ENCODE results near the gene TEDC1.

Gene TEDC1

DNA sequence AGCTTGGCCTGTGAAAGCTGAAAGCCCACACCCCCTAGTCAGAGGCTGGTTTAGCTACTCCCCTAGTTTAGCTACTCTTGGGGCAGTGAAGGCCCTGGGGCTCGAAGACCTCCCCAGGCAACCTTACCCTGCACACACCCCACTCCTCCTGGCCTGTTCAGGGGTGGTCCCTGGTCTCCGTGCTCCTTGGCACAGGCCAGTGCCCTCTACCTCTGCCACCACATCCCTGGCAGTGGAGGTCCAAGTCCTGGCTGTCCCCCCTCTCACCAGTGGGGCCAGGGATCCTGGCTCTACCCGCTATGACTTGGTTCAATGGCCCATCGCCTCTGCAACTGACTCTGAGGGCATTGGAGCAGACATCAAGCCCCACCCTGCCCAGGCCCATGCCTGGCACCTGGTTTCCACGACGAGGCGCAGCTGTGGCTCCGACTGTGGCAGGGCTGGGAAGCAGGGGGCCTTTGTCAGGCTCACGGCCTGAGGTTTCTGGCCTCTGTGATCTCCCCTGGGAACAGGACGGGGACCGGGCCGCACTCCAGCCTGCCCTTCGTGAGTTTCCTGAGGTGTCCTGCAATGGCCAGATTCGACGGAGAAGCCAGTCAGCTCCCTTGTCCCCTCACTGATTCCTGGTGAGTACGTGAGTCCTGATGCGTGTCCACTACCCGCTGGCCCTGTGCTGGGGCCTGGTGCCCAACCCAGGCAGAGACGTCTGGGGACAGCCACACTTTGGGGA lies 41.0 kb downstream of the TEDC1 start:
- TF ChIP-seq NFIC (IDR thresholded peaks at IDR 0.05) (no peak), TCF12 (IDR thresholded peaks at IDR 0.05; ENCODE audit: low read depth) (no peak), CEBPB (IDR thresholded peaks at IDR 0.05) (no peak), TAF1 (IDR thresholded peaks at IDR 0.05; ENCODE audit: low read depth) (no peak), YY1 (IDR thresholded peaks at IDR 0.05; ENCODE audit: low read depth) (no peak), TEAD4 (IDR thresholded peaks at IDR 0.05) (no peak)
- TF ChIP-seq, protein P1, sequence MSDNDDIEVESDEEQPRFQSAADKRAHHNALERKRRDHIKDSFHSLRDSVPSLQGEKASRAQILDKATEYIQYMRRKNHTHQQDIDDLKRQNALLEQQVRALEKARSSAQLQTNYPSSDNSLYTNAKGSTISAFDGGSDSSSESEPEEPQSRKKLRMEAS (IDR thresholded peaks at IDR 0.05) = no peak

DNA sequence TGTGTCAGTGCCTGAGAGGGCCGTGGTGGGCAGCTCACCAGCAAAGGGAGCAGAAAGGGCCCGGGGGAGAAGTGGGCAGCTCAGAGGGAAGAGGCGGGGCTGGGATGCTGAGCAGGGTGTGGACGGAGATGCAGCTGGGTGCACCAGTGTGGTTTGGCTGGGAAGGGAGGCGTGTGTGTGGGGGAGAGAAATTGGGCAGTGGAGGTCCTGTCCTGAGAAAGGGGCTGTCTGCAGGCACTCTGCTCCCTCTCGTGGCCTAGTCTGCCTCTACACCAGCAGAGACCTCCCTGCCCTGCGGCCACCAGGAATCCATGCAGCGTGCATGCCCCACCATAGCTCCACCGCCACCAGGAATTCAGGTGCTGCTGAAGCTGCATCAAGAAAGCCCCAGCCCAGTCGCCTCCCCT lies 41.7 kb downstream of the TEDC1 start:
- TF ChIP-seq YY1 (IDR thresholded peaks at IDR 0.05; ENCODE audit: low read depth) (no peak), ZBTB7A (IDR thresholded peaks at IDR 0.05; ENCODE audit: low read depth) (no peak), RAD21 (IDR thresholded peaks at IDR 0.05; ENCODE audit: low read depth) (peak; percentile 42)

DNA sequence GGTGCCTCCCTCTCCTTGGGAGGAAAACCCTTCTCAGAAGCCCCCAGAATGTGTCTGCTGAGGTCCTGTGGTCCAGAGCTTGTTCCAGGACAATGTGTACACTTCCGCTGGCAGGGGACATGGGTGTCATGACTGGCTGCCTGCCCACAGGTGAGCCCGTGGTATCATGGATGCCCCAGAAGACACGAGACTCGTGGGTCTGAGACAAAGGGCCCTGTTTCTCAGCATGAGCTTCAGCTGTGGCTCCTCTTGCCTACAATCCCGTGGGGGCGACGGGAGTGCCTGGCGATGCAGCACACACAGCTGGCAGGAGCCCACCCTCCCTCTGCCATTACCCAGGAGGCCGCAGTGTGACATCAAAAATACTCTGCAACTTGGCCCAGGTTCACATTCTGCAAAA lies 42.3 kb downstream of the TEDC1 start:
- TF ChIP-seq EGR1 (IDR thresholded peaks at IDR 0.05) = no peak

DNA sequence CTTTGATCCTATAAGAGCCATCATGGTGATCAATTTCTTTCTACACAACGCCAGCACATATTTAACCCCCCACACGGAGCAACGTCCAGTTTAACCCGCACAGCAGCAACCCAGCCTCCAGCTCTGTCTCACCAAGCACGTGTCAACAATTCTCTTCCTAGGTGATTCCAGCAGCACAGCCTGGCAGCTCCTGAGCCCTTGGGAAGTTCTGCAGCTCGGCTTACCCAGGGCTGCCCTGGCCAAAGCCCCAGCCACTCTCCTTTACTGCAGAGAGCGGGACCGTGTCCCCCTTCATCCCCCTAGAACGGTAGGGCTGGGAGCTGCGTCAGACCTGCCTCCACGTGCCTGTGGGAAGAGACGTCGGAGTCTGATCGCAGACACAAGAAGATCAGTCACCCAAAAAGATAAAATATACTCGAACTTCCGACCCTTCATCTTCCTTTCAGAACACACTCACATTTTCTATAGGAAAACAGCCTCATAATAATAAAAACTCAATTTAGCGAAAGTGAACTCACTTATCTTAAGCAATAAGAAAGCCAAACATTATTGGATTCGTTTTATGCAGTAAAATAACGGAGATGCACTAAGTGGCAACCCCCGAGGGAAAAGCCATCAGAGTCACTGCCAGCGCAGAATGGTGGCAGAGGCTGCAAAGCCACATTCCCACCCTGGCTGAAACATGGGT lies 42.9 kb downstream of the TEDC1 start:
- TF ChIP-seq, protein P2, sequence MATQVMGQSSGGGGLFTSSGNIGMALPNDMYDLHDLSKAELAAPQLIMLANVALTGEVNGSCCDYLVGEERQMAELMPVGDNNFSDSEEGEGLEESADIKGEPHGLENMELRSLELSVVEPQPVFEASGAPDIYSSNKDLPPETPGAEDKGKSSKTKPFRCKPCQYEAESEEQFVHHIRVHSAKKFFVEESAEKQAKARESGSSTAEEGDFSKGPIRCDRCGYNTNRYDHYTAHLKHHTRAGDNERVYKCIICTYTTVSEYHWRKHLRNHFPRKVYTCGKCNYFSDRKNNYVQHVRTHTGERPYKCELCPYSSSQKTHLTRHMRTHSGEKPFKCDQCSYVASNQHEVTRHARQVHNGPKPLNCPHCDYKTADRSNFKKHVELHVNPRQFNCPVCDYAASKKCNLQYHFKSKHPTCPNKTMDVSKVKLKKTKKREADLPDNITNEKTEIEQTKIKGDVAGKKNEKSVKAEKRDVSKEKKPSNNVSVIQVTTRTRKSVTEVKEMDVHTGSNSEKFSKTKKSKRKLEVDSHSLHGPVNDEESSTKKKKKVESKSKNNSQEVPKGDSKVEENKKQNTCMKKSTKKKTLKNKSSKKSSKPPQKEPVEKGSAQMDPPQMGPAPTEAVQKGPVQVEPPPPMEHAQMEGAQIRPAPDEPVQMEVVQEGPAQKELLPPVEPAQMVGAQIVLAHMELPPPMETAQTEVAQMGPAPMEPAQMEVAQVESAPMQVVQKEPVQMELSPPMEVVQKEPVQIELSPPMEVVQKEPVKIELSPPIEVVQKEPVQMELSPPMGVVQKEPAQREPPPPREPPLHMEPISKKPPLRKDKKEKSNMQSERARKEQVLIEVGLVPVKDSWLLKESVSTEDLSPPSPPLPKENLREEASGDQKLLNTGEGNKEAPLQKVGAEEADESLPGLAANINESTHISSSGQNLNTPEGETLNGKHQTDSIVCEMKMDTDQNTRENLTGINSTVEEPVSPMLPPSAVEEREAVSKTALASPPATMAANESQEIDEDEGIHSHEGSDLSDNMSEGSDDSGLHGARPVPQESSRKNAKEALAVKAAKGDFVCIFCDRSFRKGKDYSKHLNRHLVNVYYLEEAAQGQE (IDR thresholded peaks at IDR 0.05; ENCODE audit: low read depth) = no peak
- no peak for TF ChIP-seq TAF1 (IDR thresholded peaks at IDR 0.05; ENCODE audit: low read depth)
- TF ChIP-seq TEAD4 (IDR thresholded peaks at IDR 0.05) = no peak
- TF ChIP-seq, protein P3, sequence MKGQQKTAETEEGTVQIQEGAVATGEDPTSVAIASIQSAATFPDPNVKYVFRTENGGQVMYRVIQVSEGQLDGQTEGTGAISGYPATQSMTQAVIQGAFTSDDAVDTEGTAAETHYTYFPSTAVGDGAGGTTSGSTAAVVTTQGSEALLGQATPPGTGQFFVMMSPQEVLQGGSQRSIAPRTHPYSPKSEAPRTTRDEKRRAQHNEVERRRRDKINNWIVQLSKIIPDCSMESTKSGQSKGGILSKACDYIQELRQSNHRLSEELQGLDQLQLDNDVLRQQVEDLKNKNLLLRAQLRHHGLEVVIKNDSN (IDR thresholded peaks at IDR 0.05) = no peak
- no peak for TF ChIP-seq YY1 (IDR thresholded peaks at IDR 0.05; ENCODE audit: low read depth)
- TF ChIP-seq NFIC (IDR thresholded peaks at IDR 0.05) = no peak
- TF ChIP-seq TCF12 (IDR thresholded peaks at IDR 0.05; ENCODE audit: low read depth) = no peak
- TF ChIP-seq EP300 (IDR thresholded peaks at IDR 0.05; ENCODE audit: borderline replicate concordance) = no peak
- no peak for TF ChIP-seq CEBPB (IDR thresholded peaks at IDR 0.05)
- no peak for TF ChIP-seq ZBTB7A (IDR thresholded peaks at IDR 0.05; ENCODE audit: low read depth)
- no peak for TF ChIP-seq EGR1 (IDR thresholded peaks at IDR 0.05)
- TF ChIP-seq RAD21 (IDR thresholded peaks at IDR 0.05; ENCODE audit: low read depth) = no peak
- TF ChIP-seq FOXM1 (IDR thresholded peaks at IDR 0.05; ENCODE audit: borderline replicate concordance, low read depth) = no peak

DNA sequence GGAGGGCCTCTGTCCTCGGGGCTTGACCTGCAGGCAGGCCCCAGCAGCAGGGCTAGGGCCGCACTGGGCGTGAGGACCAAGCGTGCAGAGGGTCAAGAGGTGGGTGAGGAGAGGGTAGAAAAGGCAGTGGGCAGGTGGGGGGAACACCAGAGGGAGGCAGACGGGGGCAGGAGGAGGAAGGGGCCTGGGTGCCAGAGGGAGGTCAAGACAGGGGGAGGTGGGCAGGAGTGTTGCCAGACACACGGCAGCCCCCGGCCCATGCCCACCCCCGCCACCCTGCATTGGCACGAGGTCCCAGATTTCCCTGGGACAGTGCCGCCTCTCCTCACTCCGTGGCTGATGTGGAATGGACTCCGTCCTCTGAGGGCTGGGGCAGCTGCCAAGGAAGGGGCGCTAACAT lies 43.5 kb downstream of the TEDC1 start:
- TF ChIP-seq EGR1 (IDR thresholded peaks at IDR 0.05) (no peak), FOXM1 (IDR thresholded peaks at IDR 0.05; ENCODE audit: borderline replicate concordance, low read depth) (no peak), TCF12 (IDR thresholded peaks at IDR 0.05; ENCODE audit: low read depth) (no peak), CREB1 (IDR thresholded peaks at IDR 0.05; ENCODE audit: low read depth) (no peak), TEAD4 (IDR thresholded peaks at IDR 0.05) (no peak), TAF1 (IDR thresholded peaks at IDR 0.05; ENCODE audit: low read depth) (no peak), NFIC (IDR thresholded peaks at IDR 0.05) (no peak), ZBTB7A (IDR thresholded peaks at IDR 0.05; ENCODE audit: low read depth) (no peak), YY1 (IDR thresholded peaks at IDR 0.05; ENCODE audit: low read depth) (no peak), RAD21 (IDR thresholded peaks at IDR 0.05; ENCODE audit: low read depth) (no peak), EP300 (IDR thresholded peaks at IDR 0.05; ENCODE audit: borderline replicate concordance) (no peak)
- TF ChIP-seq, protein P2 (IDR thresholded peaks at IDR 0.05; ENCODE audit: low read depth) = no peak
- TF ChIP-seq, protein P3 (IDR thresholded peaks at IDR 0.05) = no peak
- TF ChIP-seq, protein P1 (IDR thresholded peaks at IDR 0.05) = no peak

DNA sequence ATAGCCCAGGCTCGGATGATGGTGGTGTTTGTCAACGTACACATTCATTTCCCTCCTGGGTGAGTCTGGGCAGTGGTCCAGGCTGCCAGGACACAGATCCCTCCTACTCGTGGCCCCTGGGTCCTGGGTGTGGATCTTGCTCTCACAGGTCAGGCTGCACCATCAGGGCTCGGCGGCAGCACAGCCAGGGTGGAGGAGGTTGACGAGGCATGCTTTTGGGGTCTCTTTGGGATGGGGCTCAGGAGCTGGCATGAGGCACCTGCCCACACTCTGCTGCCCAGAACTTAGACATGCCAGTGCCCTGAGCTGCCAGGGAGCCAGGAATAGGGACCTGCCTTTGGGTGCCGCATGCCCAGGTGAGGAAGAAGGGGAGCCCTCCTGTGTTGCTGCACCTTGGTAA lies 45.0 kb downstream of the TEDC1 start:
- TF ChIP-seq FOXM1 (IDR thresholded peaks at IDR 0.05; ENCODE audit: borderline replicate concordance, low read depth) = no peak
- TF ChIP-seq NFIC (IDR thresholded peaks at IDR 0.05) = no peak
- no peak for TF ChIP-seq TAF1 (IDR thresholded peaks at IDR 0.05; ENCODE audit: low read depth)
- no peak for TF ChIP-seq TEAD4 (IDR thresholded peaks at IDR 0.05)
- no peak for TF ChIP-seq EGR1 (IDR thresholded peaks at IDR 0.05)
- no peak for TF ChIP-seq TCF12 (IDR thresholded peaks at IDR 0.05; ENCODE audit: low read depth)
- no peak for TF ChIP-seq EP300 (IDR thresholded peaks at IDR 0.05; ENCODE audit: borderline replicate concordance)
- no peak for TF ChIP-seq ZBTB7A (IDR thresholded peaks at IDR 0.05; ENCODE audit: low read depth)
- TF ChIP-seq, protein P1 (IDR thresholded peaks at IDR 0.05) = no peak
- TF ChIP-seq, protein P2 (IDR thresholded peaks at IDR 0.05; ENCODE audit: low read depth) = no peak
- no peak for TF ChIP-seq YY1 (IDR thresholded peaks at IDR 0.05; ENCODE audit: low read depth)
- TF ChIP-seq CEBPB (IDR thresholded peaks at IDR 0.05) = no peak
- TF ChIP-seq, protein P3 (IDR thresholded peaks at IDR 0.05) = no peak
- TF ChIP-seq RAD21 (IDR thresholded peaks at IDR 0.05; ENCODE audit: low read depth) = no peak
- TF ChIP-seq CREB1 (IDR thresholded peaks at IDR 0.05; ENCODE audit: low read depth) = no peak
